ENCODE measurements around the gene TMEM175.
"Not testable (repeated sequence)": the region's sequence is repeated elsewhere in the genome, so short reads cannot be mapped to it uniquely, and the experiment has no call there.

Gene TMEM175

GRCh38 chr4:917466-917865 lies 14.8 kb upstream of the TMEM175 start:
- CTCF ChIA-PET: interaction anchor here (0.9 kb wide), 1 partner anchor 13 kb away, joined by 4 read pairs; no protein-coding TSS in a partner anchor
- POLR2A ChIA-PET: no interaction called here
- H3K4me3 ChIP-seq (ENCODE audit: low read depth, low read length): no peak overlapping the region
- no peak for TF ChIP-seq CTCF (IDR thresholded peaks at IDR 0.05; ENCODE audit: insufficient read depth, low read length, missing control alignments)
- no peak for DNase-seq (ENCODE audit: low read depth, low spot score)

DNA sequence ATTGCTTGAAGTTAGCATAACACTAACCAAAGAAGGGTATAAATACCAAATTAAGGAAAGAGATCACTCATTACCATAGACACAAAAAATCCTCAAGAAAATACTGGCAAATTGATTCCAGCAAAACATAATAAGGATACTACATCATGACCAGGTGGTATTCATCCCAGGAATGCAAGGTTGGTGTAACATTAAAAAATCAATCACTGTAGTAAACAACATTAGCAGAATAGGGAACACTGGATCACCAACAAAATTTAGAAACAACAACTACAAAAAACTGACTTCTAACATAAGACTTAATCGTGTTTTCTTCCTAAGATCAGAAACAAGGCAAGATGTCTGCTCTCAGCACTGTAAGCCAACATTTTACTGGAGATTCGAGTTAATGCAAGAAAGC lies 14.3 kb upstream of the TMEM175 start:
- H3K4me3 ChIP-seq (ENCODE audit: low read depth, low read length): no peak overlapping the region
- no peak for DNase-seq (ENCODE audit: low read depth, low spot score)
- POLR2A ChIA-PET: no interaction called here
- CTCF ChIA-PET: interaction anchor here (0.9 kb wide), 1 partner anchor 13 kb away, joined by 4 read pairs; no protein-coding TSS in a partner anchor
- no peak for TF ChIP-seq CTCF (IDR thresholded peaks at IDR 0.05; ENCODE audit: insufficient read depth, low read length, missing control alignments)

DNA sequence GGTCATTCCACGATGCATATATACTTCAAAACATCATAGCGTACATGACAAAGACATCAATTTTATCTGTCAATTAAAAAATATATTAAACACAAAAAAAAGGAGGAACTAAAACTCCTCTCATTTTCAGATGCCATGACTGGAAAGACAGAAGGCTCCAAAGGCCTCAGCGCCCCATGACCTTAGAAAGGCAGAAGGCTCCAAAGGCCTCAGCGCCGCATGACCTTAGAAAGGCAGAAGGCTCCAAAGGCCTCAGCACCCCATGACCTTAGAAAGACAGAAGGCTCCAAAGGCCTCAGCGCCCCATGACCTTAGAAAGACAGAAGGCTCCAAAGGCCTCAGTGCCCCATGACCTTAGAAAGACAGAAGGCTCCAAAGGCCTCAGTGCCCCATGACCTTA lies 13.7 kb upstream of the TMEM175 start:
- CTCF ChIA-PET: interaction anchor here (0.9 kb wide), 1 partner anchor 12 kb away, joined by 4 read pairs; no protein-coding TSS in a partner anchor
- POLR2A ChIA-PET; H3K4me3 ChIP-seq (ENCODE audit: low read depth, low read length); DNase-seq (ENCODE audit: low read depth, low spot score): not testable (repeated sequence)

DNA sequence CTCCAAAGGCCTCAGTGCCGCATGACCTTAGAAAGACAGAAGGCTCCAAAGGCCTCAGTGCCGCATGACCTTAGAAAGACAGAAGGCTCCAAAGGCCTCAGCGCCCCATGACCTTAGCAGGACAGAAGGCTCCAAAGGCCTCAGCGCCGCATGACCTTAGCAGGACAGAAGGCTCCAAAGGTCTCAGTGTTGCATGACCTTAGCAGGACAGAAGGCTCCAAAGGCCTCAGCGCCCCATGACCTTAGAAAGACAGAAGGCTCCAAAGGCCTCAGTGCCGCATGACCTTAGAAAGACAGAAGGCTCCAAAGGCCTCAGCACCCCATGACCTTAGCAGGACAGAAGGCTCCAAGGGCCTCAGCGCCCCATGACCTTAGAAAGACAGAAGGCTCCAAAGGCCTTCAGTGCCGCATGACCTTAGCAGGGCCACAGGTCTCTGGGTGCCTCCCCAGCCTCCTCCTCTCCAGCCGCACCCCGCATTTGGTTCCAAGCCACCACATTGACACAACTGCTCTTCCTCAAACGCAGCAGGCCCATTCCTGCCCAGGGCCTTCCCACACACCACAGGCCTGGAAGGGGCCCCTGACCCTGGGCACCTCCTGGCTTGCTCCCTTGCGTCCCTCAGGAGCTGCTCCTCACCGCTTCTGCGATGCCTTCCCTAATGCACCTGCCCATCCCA lies 13.1 kb upstream of the TMEM175 start:
- H3K4me3 ChIP-seq (ENCODE audit: low read depth, low read length); DNase-seq (ENCODE audit: low read depth, low spot score); POLR2A ChIA-PET: not testable (repeated sequence)
- CTCF ChIA-PET: interaction anchor here (0.9 kb wide), 1 partner anchor 12 kb away, joined by 4 read pairs; no protein-coding TSS in a partner anchor

- CTCF ChIA-PET: interaction anchor here (1.9 kb wide), 1 partner anchor 8 kb away, joined by 8 read pairs; no protein-coding TSS in a partner anchor
- DNase-seq (ENCODE audit: low read depth, low spot score): no peak
- H3K4me3 ChIP-seq (ENCODE audit: low read depth, low read length): no peak overlapping the region
- no peak for TF ChIP-seq CTCF (IDR thresholded peaks at IDR 0.05; ENCODE audit: insufficient read depth, low read length, missing control alignments)
- POLR2A ChIA-PET: no interaction called here
These were observed 10.4 kb upstream of the TMEM175 start for GRCh38 chr4:921830-922331.

DNA sequence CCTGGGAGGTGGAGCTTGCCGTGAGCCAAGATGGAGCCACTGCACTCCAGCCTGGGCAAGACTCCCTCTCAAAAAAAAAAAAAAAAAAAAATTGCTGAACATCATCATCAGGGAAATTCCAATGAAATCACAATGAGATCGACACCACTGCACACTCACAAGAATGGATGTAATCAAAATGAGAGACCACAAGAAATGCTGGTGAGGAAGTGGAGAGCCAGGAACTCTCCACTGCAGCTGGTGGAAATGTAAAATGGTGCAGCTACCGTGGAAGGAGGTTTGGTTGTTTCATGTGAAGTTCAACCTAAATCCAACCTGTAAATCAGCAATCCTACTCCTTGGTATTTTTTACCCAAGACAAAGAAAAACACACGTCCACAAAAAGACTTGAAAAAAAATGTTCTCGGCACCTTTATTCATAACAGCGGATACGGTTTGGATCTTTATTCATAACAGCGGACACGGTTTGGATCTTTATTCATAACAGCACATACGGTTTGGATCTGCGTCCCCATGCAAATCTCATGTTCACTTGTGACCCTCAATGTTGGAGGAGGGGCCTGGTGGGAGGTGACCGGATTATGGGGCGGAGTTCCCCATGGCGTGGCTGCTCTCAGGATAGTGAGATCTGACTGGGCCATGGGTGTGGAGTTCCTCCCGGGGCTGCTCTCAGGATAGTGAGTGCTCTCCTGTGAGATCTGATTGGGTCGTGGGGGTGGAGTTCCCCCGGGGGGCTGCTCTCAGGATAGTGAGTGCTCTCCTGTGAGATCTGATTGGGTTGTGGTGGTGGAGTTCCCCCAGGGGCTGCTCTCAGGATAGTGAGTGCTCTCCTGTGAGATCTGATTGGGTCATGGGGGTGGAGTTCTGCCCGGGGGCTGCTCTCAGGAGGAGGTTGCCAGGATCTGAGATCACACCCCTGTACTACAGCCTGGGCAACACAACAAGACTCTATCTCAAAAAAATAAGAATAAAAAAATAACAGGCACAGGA lies 7.9 kb upstream of the TMEM175 start:
- no peak for TF ChIP-seq CTCF (IDR thresholded peaks at IDR 0.05; ENCODE audit: insufficient read depth, low read length, missing control alignments)
- no peak overlapping the region for H3K4me3 ChIP-seq (ENCODE audit: low read depth, low read length)
- POLR2A ChIA-PET: no interaction called here
- CTCF ChIA-PET: interaction anchor here (0.8 kb wide), 1 partner anchor 8 kb away, joined by 3 read pairs; the partner anchor contains the start of genes GAK and TMEM175
- DNase-seq (ENCODE audit: low read depth, low spot score): no peak

- CTCF ChIA-PET: no interaction called here
- POLR2A ChIA-PET: no interaction called here
- DNase-seq (ENCODE audit: low read depth, low spot score): no peak
- no peak overlapping the region for H3K4me3 ChIP-seq (ENCODE audit: low read depth, low read length)
- TF ChIP-seq CTCF (IDR thresholded peaks at IDR 0.05; ENCODE audit: insufficient read depth, low read length, missing control alignments): no peak
These were observed 7.1 kb upstream of the TMEM175 start for GRCh38 chr4:925171-925570.
